Measurements from ENCODE around the gene SHB. TPM values are rescaled to one million over a fixed set of nuclear protein-coding genes. Genes with fewer than 3 reads are reported as not detected.
A peak's percentile ranks its signal among the peaks of the same experiment; 100 is the strongest.

Gene SHB
- total and polyA plus RNA-seq, 2 donors (not counting 3 experiments of a cell fraction or from before 2014, with no cell fraction given): 13.4 to 24.9 TPM

- peak overlapping the region; percentile 92 for H3K27ac ChIP-seq (ENCODE audit: insufficient read depth, low read depth, low read length)
- H3K9me3 ChIP-seq (replicated peaks; ENCODE audit: control insufficient read depth, insufficient read depth, low read length): no peaks in the 10 kb centered on the region
- BruUV-seq (replicated peaks): no TSS peak
- ChIA-PET POLR2A (interaction anchor here (0.6 to 1.5 kb wide), 4 partner anchors 16 to 154 kb away, joined by 3 to 7 read pairs (median 4); no protein-coding TSS in a partner anchor), CTCF (interaction anchor here (1.0 to 5.6 kb wide), 20 partner anchors 8 to 157 kb away, joined by 3 to 82 read pairs (median 5); no protein-coding TSS in a partner anchor)
- H3K9me1 ChIP-seq (replicated peaks; ENCODE audit: control insufficient read depth, extremely low read depth, insufficient read depth, low read length): no peaks in the 10 kb centered on the region
- peak overlapping the region; percentile 22 for H2AFZ ChIP-seq (ENCODE audit: low read depth, low read length)
- peak overlapping the region; percentile 52 to 76 (median 59) for H3K4me3 ChIP-seq (replicated peaks in 1 of 3; ENCODE audit: insufficient read depth in 1 of 3, low read depth in 1 of 3, low read length in 3 of 3)
- no peaks in the 10 kb centered on the region for H3K27me3 ChIP-seq (ENCODE audit: control insufficient read depth in 2 of 2, insufficient read depth in 2 of 2, low read length in 2 of 2)
- TF ChIP-seq MYC (IDR thresholded peaks at IDR 0.05; ENCODE audit: low read depth, low read length) (no peak), EZH2 (IDR thresholded peaks at IDR 0.05; ENCODE audit: borderline replicate concordance, low read depth, low read length, severe bottlenecking) (no peak), POLR2A (IDR thresholded peaks at IDR 0.05; ENCODE audit: low read depth, low read length) (no peak), FOS (IDR thresholded peaks at IDR 0.05; ENCODE audit: borderline replicate concordance, insufficient read depth, low read length) (no peak), JUN (IDR thresholded peaks at IDR 0.05; ENCODE audit: borderline replicate concordance, insufficient read depth, insufficient read length, low read depth) (no peak), GATA2 (IDR thresholded peaks at IDR 0.05; ENCODE audit: insufficient read depth, insufficient read length, low read depth, low read length) (no peak), POLR2AphosphoS5 (IDR thresholded peaks at IDR 0.05; ENCODE audit: insufficient read depth, low read depth, low read length) (no peak)
- TF ChIP-seq, protein P1, sequence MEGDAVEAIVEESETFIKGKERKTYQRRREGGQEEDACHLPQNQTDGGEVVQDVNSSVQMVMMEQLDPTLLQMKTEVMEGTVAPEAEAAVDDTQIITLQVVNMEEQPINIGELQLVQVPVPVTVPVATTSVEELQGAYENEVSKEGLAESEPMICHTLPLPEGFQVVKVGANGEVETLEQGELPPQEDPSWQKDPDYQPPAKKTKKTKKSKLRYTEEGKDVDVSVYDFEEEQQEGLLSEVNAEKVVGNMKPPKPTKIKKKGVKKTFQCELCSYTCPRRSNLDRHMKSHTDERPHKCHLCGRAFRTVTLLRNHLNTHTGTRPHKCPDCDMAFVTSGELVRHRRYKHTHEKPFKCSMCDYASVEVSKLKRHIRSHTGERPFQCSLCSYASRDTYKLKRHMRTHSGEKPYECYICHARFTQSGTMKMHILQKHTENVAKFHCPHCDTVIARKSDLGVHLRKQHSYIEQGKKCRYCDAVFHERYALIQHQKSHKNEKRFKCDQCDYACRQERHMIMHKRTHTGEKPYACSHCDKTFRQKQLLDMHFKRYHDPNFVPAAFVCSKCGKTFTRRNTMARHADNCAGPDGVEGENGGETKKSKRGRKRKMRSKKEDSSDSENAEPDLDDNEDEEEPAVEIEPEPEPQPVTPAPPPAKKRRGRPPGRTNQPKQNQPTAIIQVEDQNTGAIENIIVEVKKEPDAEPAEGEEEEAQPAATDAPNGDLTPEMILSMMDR (IDR thresholded peaks at IDR 0.05; ENCODE audit: extremely low read depth in 1 of 2, insufficient read depth in 1 of 2, low read depth in 1 of 2, low read length in 2 of 2): no peak
- TF ChIP-seq, protein P2, sequence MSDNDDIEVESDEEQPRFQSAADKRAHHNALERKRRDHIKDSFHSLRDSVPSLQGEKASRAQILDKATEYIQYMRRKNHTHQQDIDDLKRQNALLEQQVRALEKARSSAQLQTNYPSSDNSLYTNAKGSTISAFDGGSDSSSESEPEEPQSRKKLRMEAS (IDR thresholded peaks at IDR 0.05; ENCODE audit: insufficient read depth, insufficient read length): no peak
- no peak for DNase-seq (ENCODE audit: low read depth, low spot score)
- H4K20me1 ChIP-seq (replicated peaks; ENCODE audit: control insufficient read depth, extremely low read depth, insufficient read depth, low read length): no peaks in the 10 kb centered on the region
- H3K36me3 ChIP-seq (ENCODE audit: control insufficient read depth in 2 of 2, extremely low read depth in 1 of 2, insufficient read depth in 2 of 2, low read length in 2 of 2): no peaks in the 10 kb centered on the region
- peak overlapping the region; percentile 97 for H3K9ac ChIP-seq (replicated peaks; ENCODE audit: extremely low read depth, insufficient read depth, low read length)
- FAIRE-seq: no peak
- dilution Hi-C loops (cut with MboI; ENCODE audit: extremely low pct_ligation_motif_present, low sequenced_read_pairs): no loop called here
- intact Hi-C loops (cut with micrococcal nuclease): loop anchor here (1.0 to 5.0 kb wide), 6 partner anchors 9 to 151 kb away; no protein-coding TSS in a partner anchor
- peaks cover 48% of the 10 kb centered on the region for H3K4me1 ChIP-seq (ENCODE audit: control insufficient read depth, extremely low read depth, insufficient read depth, low read length)
- peak overlapping the region; percentile 70 for H3K4me2 ChIP-seq (ENCODE audit: insufficient read depth, low read length)
- H3K79me2 ChIP-seq (ENCODE audit: control insufficient read depth, insufficient read depth, low read length): peaks cover 55% of the 10 kb centered on the region
These were observed 957 bp downstream of the SHB start for GRCh38 chr9:38067859-38068681.

Measured in endothelial cell of umbilical vein (primary cell).